Measurements from ENCODE around the gene GON4L. TPM values are rescaled to one million over a fixed set of nuclear protein-coding genes. Genes with fewer than 3 reads are reported as not detected.
"Not testable (repeated sequence)": the region's sequence is repeated elsewhere in the genome, so short reads cannot be mapped to it uniquely, and the experiment has no call there.

The GON4L gene
- total RNA-seq, 1 donor from 2014 or later: 59.5 TPM

GRCh38 chr1:155712636-155713035 is 144.4 kb downstream of the GON4L start:
- peaks cover 22% of the 10 kb centered on the region for H3K36me3 Mint-ChIP-seq (ENCODE audit: low read depth)
- TF ChIP-seq CTCF (conservative IDR thresholded peaks at IDR 0.05): peak; percentile 32

GRCh38 chr1:155711457-155711856 is 145.6 kb downstream of the GON4L start:
- not testable (repeated sequence) for H3K4me3 Mint-ChIP-seq; H3K27me3 Mint-ChIP-seq (ENCODE audit: low read depth); H3K9me3 Mint-ChIP-seq; DNase-seq (ENCODE audit: low read depth, low spot score); H3K4me1 Mint-ChIP-seq
- H3K27ac Mint-ChIP-seq (ENCODE audit: unreplicated experiment): peak overlapping the region; percentile 50
- peaks cover 25% of the 10 kb centered on the region for H3K36me3 Mint-ChIP-seq (ENCODE audit: low read depth)

More at GRCh38 chr1:155712636-155713035, 144.4 kb downstream of the GON4L start:
- not testable (repeated sequence) for H3K4me1 Mint-ChIP-seq; H3K9me3 Mint-ChIP-seq; H3K27me3 Mint-ChIP-seq (ENCODE audit: low read depth); H3K4me3 Mint-ChIP-seq; H3K27ac Mint-ChIP-seq (ENCODE audit: unreplicated experiment); DNase-seq (ENCODE audit: low read depth, low spot score)

GRCh38 chr1:155709391-155709790 is 147.6 kb downstream of the GON4L start:
- no peak overlapping the region for H3K27ac Mint-ChIP-seq (ENCODE audit: unreplicated experiment)
- H3K4me3 Mint-ChIP-seq: no peak overlapping the region
- peaks cover 21% of the 10 kb centered on the region for H3K36me3 Mint-ChIP-seq (ENCODE audit: low read depth)
- H3K27me3 Mint-ChIP-seq (ENCODE audit: low read depth): no peaks in the 10 kb centered on the region
- no peak for TF ChIP-seq CTCF (conservative IDR thresholded peaks at IDR 0.05)
- DNase-seq (ENCODE audit: low read depth, low spot score): no peak
- H3K4me1 Mint-ChIP-seq: no peaks in the 10 kb centered on the region
- H3K9me3 Mint-ChIP-seq: peaks cover 3% of the 10 kb centered on the region

- DNase-seq (ENCODE audit: low read depth, low spot score): no peak
- Mint-ChIP-seq H3K4me3 (no peak overlapping the region), H3K27me3 (ENCODE audit: low read depth) (no peaks in the 10 kb centered on the region), H3K9me3 (peaks cover 3% of the 10 kb centered on the region), H3K36me3 (ENCODE audit: low read depth) (peaks cover 21% of the 10 kb centered on the region), H3K27ac (ENCODE audit: unreplicated experiment) (no peak overlapping the region), H3K4me1 (no peaks in the 10 kb centered on the region)
- TF ChIP-seq CTCF (conservative IDR thresholded peaks at IDR 0.05): no peak
Observed at GRCh38 chr1:155706139-155706538, 150.9 kb downstream of the GON4L start.

- DNase-seq (ENCODE audit: low read depth, low spot score); H3K4me3 Mint-ChIP-seq; H3K4me1 Mint-ChIP-seq; H3K27me3 Mint-ChIP-seq (ENCODE audit: low read depth); H3K9me3 Mint-ChIP-seq: not testable (repeated sequence)
- H3K36me3 Mint-ChIP-seq (ENCODE audit: low read depth): peaks cover 17% of the 10 kb centered on the region
- H3K27ac Mint-ChIP-seq (ENCODE audit: unreplicated experiment): peak overlapping the region; percentile 21
Observed at GRCh38 chr1:155704414-155704813, 152.6 kb downstream of the GON4L start.

- Mint-ChIP-seq H3K4me3 (no peak overlapping the region), H3K27ac (ENCODE audit: unreplicated experiment) (no peak overlapping the region), H3K4me1 (peaks cover 10% of the 10 kb centered on the region), H3K27me3 (ENCODE audit: low read depth) (no peaks in the 10 kb centered on the region), H3K9me3 (peaks cover 3% of the 10 kb centered on the region), H3K36me3 (ENCODE audit: low read depth) (peaks cover 23% of the 10 kb centered on the region)
- TF ChIP-seq CTCF (conservative IDR thresholded peaks at IDR 0.05): no peak
- no peak for DNase-seq (ENCODE audit: low read depth, low spot score)
Observed at GRCh38 chr1:155703216-155703615, 153.8 kb downstream of the GON4L start.

GRCh38 chr1:155701675-155702074 is 155.3 kb downstream of the GON4L start:
- not testable (repeated sequence) for H3K27ac Mint-ChIP-seq (ENCODE audit: unreplicated experiment); H3K4me3 Mint-ChIP-seq; H3K27me3 Mint-ChIP-seq (ENCODE audit: low read depth); DNase-seq (ENCODE audit: low read depth, low spot score); H3K9me3 Mint-ChIP-seq
- Mint-ChIP-seq H3K36me3 (ENCODE audit: low read depth) (peaks cover 29% of the 10 kb centered on the region), H3K4me1 (peaks cover 17% of the 10 kb centered on the region)

Other genes starting within 250 kb of the GON4L start
- 82.4 and 92.4 TPM in 2 replicates for gene MSTO1, start 247.0 kb downstream of the GON4L start, total RNA-seq
- 53.9 and 54.5 TPM in 2 replicates for gene YY1AP1, start 168.4 kb downstream of the GON4L start, total RNA-seq
- gene DAP3, start 168.1 kb downstream of the GON4L start, total RNA-seq: 113 and 114 TPM in 2 replicates
- 19.8 and 20.0 TPM in 2 replicates for gene SYT11, start 2.4 kb upstream of the GON4L start, total RNA-seq
- 34.5 and 35.3 TPM in 2 replicates for gene RIT1, start 54.1 kb upstream of the GON4L start, total RNA-seq
- gene KHDC4, start 77.2 kb upstream of the GON4L start, total RNA-seq: 69.9 and 71.2 TPM in 2 replicates
- gene RXFP4, start 84.4 kb upstream of the GON4L start, total RNA-seq: not detected in 2 replicates
- 97.6 and 101 TPM in 2 replicates for gene ARHGEF2, start 121.3 kb upstream of the GON4L start, total RNA-seq
- 236 and 255 TPM in 2 replicates for gene SSR2, start 163.7 kb upstream of the GON4L start, total RNA-seq
- gene UBQLN4, start 196.6 kb upstream of the GON4L start, total RNA-seq: 70.4 and 78.0 TPM in 2 replicates
- gene LAMTOR2, start 197.6 kb upstream of the GON4L start, total RNA-seq: 49.4 and 55.6 TPM in 2 replicates
- gene RAB25, start 203.9 kb upstream of the GON4L start, total RNA-seq: not detected in 2 replicates
- gene MEX3A, start 225.3 kb upstream of the GON4L start, total RNA-seq: 114 and 120 TPM in 2 replicates

Measured in neural crest cell (in vitro differentiated cells).